IPS-NIHi7 (cell line): ENCODE results near the gene MYL3.
"Not testable (repeated sequence)": the region's sequence is repeated elsewhere in the genome, so short reads cannot be mapped to it uniquely, and the experiment has no call there.

ENCODE experiments used
- DNase-seq: peaks from one replicate; pipeline ENCODE4 v3.0.0; 2012; ENCODE audit warnings: mixed read lengths; ENCODE audit errors: extremely low spot score

The MYL3 gene

GRCh38 chr3:46830801-46831200 lies 32.4 kb downstream of the MYL3 start:
- peak; percentile 6 for DNase-seq

- DNase-seq, result peak; percentile 15
These were observed 33.5 kb downstream of the MYL3 start for GRCh38 chr3:46829699-46830208.

- DNase-seq, result no peak
These were observed 37.8 kb downstream of the MYL3 start for GRCh38 chr3:46825450-46825849.

GRCh38 chr3:46824211-46824970 lies 38.9 kb downstream of the MYL3 start:
- DNase-seq, result no peak

GRCh38 chr3:46823314-46823713 lies 39.9 kb downstream of the MYL3 start:
- not testable (repeated sequence) for DNase-seq

GRCh38 chr3:46821553-46821952 lies 41.7 kb downstream of the MYL3 start:
- DNase-seq, result no peak

- DNase-seq, result no peak
These were observed 42.4 kb downstream of the MYL3 start for GRCh38 chr3:46820852-46821251.

GRCh38 chr3:46812237-46812791 lies 50.9 kb downstream of the MYL3 start:
- DNase-seq, result peak; percentile 96

- DNase-seq, result peak; percentile 84
These were observed 51.5 kb downstream of the MYL3 start for GRCh38 chr3:46811615-46812236.

GRCh38 chr3:46808766-46809165 lies 54.5 kb downstream of the MYL3 start:
- not testable (repeated sequence) for DNase-seq
